ENCODE measurements around the gene C1QTNF9B.
"Not testable (repeated sequence)": the region's sequence is repeated elsewhere in the genome, so short reads cannot be mapped to it uniquely, and the experiment has no call there.

Gene C1QTNF9B

DNA sequence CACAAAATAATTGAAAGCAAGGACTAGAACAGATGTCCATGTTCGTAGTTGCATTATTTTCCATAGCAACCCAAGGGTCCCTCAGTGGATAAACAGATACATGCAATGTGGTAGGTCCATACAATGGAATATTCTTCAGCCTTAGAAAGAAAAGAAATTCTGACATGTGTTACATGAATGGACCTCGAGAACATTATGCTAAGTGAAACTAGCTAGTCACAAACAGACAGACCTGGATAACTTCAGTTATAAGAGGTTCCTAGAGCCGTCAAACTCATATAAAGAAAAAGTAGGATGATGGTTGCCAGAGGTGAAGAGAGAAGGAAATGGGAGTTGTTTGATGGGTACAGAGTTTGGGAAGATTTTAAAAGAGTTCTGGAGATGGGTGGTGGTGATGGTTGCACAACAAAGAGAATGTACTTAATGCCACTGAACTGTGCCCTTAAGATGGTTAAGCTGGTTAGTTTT lies at the start of gene C1QTNF9B:
C1QTNF9B (minus strand) TSS at position 51 of the 468 bp plus-strand sequence.
- DNase-seq = not testable (repeated sequence)

DNA sequence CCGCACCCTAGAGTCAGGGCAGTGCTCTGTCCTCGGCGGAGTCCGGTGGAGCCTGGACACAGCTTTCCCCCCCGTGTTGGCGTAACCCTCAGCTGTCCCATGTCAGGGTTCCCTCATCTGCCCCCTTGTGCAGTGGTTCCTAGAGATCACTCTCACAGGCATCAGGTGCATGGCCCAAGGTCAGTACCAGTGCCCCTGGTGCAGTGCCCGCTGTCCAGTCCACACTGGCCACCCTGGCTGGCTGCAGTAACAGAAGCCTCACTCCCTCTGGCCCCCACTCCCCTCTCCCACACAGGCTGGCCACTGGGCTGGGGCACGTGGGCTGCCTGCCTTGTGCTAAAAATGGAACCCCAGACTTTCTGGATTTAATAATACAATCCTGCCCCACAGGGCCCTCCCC lies 49.6 kb upstream of the C1QTNF9B start:
- no peak for DNase-seq

DNA sequence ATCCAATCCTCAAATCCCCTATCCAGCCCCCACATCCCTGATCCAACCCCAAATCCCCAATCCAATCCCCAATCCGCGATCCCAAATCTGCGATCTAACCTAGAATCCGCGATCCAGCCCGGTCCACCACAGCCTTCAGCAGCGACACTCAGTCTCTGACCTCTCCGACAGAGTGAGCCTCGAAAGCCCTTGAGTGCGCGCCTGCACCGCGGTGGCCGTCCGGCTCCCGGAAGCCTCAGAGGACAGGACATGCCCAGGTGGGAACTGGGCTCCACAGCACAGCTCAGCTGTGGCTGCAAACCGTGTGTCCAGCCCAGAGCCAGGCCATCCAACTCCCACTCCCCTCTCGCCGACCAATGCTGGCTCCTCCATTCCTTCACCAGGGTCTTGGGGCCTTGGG lies 48.8 kb upstream of the C1QTNF9B start:
- DNase-seq = no peak

DNA sequence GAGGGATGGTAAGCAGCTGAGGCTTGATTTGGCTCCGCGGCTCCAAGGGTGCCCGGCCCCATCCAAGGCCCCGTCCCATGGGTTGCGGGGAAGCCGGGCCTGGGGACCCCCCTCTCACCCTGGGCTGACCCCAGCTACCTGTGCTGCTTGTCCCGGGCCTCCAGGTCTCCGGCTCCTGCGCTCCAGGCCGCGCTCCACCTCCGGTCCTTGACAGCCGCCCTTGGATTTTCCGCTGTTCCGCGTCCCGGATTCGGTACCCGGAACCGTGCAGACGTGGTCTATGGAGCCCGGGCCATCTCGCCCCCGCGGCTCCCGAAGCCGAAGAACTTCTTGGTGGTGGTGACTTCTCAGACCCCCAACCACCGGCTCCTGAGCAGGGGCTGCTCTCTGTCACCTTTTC lies 48.3 kb upstream of the C1QTNF9B start:
- no peak for DNase-seq

DNA sequence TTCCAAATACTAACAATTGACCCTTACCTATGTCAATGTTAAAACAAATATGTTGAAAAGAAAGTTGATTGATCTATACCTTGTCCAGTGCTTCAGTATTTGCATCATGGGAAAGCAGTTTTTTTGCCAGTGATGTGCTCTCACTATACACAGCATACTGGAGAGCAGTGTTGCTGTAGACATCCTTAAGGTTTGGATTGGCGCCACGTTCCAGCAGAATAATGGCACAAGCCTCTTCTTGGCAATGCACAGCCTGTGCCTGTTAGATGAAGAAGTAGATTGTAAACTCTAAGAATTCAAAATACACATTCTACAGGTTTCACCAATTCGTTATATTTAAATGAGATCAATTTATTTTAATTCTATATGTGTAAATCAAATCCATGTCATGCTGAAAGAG lies 43.9 kb upstream of the C1QTNF9B start:
- DNase-seq = no peak

DNA sequence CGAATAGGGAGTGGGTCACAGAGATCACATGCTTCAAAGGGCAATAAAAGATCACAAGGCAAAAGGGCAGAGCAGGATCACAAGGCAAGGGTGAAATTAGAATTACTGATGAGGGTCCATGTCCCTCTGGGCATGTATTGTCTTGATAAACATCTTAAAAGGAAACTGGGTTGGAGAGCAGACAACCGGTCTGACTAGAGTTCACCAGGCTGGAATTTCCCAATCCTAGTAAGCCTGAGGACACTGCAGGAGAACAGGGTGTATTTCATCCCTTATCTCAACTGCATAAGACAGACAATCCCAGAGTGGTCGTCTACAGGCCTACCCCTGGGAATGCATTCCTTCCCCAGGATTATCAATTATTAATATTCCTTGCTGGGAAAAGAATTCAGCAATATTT lies 42.4 kb upstream of the C1QTNF9B start:
- DNase-seq = not testable (repeated sequence)

DNA sequence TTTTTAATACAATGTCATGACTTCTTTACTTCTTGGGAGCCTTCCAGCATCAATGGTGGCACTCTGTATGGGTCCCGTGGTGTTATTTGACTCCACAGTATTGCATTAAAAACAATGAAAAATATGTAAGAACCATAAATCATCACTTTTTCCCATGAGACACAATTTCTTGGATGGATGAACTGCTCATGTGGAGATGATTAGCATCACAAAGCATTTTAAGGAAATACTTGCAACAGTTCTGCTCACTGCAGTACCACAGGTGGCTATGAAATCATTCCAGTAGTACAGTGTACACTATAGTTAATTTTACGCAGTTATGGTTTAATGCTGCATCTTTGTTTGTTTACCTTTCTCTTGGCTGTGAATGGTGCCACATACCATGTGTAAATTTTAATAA lies 37.2 kb upstream of the C1QTNF9B start:
- DNase-seq = no peak

DNA sequence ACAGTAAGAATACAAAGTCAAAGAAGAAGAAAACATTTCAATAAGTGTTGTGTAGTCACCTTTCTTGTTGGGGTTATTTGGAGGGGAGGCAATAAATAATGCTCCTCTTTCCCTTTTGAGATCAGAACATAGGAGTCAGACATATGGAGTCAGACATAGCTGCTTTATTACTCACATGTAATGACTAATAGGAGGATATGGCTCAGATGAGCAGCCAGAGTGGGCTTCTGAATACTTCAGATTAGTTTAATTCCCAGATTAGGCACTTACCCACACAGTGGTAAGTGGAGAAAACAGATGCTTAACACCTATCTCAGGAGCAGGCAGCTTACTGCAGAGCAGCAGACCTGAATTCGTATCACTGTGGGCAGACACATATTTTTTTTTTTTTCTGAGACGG lies 31.7 kb upstream of the C1QTNF9B start:
- DNase-seq = no peak

DNA sequence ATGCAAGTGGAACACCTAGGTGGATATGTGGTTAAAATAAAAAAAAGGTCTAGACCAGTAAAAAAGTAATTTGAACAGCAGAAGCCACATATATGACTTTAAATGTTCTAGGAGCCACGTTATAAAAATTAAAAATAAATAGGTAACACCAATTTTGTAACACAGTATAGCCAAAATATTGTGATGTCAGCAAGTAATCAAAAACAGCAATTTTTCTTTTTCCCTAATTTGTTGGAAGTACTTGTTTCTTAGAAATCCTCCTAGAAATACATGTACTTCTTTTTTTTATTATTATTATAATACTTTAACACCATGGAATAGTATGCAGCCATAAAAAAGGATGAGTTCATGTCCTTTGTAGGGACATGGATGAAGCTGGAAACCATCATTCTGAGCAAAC lies 25.7 kb upstream of the C1QTNF9B start:
- no peak for DNase-seq

DNA sequence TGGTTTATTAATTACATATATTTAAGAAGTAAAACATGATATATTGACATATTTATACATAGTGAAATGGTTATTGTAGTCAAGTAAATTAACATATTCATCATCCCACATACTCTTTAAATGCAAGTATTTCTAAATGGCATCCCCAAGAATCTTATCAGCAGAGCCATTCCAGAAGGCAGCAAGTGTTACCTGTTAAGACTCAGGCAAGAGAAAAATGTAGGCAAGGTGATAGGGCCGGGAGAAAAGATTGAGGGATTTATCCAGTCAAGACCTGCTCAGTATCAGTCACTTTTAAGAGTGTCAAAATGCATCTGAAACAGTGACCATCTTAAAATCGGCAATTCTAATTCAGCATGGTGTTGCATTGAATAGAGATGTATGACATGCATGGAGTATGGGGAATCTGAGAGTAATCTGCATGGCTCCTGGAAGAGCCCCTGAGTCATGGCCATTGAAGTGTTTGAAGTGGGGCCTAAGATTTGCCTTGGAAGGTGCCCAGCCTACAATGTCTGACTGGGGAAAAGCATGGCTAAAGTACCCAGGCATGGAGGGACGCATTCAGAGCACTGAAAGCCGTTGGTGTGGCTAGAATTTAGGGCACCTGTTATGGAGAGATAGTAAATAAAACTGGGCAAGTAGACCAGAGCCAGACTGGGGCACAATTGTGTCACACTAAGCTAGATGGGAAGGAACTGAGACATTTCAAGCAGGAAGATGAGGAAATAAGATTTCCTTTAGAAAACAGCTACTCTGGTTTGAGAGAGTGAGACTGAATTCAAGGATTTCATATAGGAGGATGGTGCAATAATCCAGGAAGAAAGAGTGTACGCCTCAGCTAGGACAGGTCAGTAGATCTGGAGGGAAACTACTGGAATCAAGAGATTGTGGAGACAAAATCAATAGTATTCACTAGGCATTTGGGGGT lies 25.0 kb upstream of the C1QTNF9B start:
- no peak for DNase-seq

DNA sequence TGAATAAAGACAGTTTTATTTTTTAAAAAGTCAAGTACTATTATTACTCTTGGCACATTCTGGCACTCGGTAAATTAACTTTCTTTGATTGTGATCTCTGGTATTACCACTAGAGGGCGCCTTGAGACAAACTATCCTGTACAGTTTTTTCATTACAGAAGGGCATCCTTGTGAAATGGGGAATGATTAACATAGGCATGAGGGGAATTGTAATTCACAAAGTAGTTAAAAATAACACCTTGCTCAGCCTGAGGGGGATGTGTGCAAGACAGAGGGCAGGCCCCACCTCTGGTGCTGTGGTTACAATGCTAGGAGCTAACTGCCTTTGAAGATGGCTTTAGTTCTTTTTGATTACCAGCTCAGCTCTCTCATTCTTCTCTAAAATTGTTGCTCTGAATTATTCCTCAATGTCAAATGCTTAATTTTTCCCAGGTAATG lies 24.2 kb upstream of the C1QTNF9B start:
- no peak for DNase-seq

DNA sequence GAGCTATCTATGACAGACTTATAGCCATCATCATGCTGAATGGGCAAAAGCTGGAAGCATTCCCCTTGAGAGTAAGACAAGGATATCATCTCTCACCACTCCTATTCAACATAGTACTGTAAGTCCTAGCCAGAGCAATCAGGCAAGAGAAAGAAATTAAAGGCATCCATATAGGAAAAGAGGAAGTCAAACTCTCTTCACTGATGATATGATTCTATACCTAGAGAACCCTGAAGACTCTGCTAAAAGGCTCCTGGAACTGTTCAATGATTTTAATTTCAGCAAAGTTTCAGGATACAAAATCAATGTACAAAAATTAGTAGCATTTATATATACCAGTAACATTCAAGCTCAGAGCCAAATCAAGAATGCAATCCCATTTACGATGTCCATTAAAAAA lies 21.7 kb upstream of the C1QTNF9B start:
- DNase-seq = no peak

DNA sequence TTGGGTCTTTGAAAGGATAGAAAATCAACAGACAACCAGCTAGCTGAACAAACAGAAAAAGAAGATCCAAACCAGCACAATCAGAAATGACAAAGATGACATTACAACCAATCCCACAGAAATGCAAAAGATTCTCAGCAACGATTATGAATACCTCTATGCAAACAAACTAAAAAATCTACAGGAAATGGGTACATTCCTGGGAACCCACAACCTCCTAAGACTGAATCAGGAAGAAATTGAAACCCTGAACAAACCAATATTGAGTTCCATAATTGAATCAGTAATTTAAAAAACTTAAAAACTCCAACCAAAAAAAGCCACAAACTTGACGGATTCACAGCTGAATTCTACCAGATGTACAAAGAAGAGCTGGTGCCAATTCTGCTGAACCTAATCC lies 20.9 kb upstream of the C1QTNF9B start:
- DNase-seq = no peak

DNA sequence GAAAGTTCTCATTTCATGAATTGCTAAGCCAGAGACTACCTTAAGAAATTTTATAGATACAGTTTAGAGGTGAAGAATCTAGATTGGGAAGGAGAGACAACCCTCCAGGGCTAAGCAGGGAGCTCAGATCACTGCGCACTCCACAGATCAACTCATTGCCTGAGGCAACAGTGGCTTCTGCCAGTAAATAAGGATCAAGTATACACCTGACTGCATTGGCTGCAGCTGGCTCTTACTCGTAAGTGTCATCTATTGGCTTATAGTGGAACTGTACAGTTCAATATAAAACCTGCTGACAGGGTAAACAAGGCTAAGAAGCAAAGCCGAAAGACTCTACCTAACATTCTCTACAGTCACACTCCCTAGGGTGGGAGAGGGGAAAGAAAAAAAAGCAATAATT lies 18.0 kb upstream of the C1QTNF9B start:
- DNase-seq = no peak

DNA sequence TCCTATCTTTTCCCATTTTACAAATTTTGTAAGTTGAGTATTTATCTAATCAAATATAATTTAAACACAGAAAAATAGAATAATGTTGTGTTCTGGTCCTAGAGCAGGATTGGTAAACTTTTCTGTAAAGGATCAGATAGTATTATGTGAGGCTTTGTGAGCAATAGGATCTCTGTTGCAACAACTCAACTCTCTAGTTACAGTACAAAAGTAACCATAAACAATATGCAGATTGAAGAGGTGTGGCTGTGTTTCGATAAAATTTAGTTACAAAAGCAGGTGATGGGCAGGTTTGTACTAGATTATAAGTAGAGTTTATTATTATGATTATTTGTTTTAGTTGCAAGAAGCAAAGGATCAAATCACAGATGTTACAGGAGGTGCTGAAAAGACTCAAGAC lies 15.2 kb upstream of the C1QTNF9B start:
- no peak for DNase-seq

DNA sequence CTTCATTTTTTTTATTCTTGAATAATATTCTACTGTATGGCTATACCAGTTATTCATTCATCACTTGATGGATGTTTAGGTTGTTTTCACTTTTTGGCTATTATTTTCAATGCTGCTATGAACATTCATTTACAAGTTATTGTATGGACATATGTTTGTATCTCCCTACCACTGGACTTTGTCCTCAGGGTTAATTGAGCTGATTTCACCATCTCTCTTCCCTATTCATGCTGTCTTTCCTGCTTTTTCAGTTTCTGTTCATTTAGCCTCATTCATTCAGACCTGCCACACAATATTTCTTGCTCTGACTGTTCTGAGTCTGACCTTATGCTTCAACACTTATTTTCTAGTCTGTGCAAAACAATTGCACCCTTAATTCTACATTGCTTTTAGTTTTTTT lies 12.3 kb upstream of the C1QTNF9B start:
- DNase-seq = no peak

DNA sequence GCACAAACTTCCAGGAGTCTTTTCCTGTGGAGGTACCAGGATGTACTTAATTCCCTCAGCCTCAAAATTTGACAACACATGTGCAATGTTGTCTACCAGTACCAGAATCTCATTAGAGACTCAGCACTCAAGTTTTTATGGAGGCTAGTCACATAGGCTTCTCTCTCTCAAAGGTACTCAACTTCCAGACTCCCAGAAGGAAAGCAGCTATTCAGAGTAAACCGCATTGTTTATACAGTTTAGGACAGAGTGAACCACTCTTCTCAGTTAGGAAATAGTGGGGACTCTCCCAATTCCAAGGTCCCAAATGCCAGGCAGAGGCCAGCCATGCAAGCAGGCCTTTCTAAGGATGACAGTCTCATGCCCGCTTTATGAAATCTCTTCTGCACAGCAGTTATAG lies 8.5 kb upstream of the C1QTNF9B start:
- DNase-seq = no peak

DNA sequence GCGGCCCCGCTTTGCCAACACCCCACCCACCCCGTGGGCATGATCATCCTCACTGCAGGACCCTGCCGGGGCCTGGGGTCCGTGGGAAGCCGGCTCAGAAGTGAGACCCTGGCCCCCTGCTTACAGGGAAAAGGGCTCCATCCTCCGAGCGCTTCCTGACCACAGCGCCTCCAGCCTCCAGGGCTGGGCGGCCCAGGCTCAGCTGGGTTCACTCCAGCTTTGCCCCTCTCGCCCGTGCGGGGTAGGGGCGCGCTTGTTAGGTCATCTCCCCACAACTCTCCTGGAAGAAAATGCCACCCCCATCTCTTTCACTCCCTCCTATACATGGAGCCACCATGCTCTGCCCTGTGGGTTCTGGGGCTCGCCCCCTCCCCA lies 6.6 kb upstream of the C1QTNF9B start:
- DNase-seq = no peak

DNA sequence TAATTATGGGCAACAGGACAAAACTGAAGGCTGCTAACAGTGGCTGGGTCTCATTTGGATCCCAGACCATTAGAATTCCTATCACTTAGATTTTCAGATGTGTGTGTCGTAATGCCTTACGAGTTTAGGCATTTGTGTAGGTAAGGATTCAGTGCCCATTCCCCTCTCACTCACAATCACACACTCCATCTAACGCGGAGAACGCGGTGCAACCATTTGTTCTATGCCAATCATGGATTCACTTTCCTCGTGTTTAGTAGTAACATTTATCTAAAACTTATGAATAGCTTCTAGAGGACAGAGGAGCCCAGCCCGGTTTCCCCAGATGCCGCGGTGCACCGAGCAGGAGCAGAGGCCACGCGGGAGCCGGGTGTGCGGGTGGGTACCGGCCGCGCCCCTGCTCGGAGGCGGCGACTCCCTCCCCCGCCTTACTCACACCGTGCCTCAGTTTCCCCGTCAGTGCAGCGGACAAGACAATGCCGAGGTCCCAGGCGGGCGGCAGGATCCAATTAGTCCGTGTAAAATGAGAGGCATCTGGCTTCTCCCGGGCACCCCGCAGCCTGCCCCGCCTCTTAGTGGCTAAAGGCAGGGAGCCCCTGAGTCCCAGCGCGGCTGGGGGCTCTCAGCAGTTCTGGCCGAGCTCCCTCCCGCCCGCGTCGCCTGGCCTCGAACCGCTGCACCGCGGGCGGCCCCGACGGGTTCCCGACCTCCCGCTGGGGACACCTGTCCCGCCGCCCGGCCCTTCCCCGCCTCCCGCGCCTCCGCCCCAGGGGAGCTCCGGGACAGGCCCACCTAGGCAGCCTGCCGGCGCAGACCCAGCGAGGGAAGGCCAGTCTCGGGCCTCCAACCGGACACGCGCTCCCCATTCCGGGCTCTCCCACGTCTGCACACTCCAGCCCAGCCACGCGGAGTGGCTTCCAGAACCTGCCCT lies 5.9 kb upstream of the C1QTNF9B start:
- DNase-seq = no peak

DNA sequence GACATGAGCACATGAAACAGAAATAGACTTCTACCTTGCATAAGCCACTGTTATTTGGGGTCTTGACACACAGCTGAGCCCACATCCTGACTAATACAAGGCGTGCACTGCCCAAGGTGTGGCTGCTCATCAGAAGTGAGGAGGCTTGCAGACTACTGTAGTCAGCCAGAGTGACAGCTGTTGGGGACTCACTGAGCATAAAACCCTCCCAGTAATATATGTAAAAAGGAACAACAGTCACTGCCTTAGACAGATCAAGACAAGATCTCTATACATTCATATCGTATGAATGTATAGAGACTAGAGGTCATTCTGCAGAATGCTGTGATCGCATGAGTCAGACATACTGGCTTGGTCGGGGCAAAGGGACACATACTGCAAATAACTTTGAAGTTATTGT lies 4.1 kb upstream of the C1QTNF9B start:
- no peak for DNase-seq

DNA sequence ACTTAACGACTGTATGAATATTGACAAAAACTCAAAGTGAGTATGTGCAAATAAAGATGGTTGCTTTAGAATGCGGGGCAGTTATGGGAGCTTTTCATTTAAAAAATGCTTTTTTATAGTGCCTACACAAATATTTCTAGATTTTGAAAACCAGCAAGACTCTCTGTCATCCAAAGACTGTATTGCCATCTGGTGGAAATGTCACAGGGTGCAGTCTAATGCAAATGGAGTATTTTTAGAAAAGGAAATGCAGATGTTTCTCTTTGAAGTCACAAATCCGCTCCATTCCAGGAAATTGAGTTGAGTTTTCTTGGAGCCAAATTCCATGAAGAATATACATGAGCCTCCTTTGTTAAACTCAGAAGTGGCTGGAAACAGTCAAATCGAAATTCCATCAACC lies 2.3 kb upstream of the C1QTNF9B start:
- DNase-seq = no peak

DNA sequence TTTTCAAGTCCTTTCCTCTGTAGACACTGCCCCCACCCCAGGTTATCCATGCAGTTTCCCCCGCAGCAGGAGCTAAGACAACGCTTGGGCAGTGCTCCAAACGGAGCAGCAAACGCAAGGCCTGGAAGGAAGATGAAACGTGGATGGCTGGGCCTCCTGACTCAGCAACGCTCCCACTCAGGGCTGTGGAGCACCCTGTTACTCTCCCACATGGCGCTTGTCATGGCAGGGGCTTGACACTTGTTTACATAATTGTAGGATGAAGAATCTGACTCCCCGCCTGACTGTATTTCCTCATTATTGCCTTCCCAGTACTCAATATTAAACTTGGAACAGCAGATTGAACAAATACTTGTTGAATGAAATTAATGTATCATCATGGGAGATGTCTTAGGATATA lies 799 bp upstream of the C1QTNF9B start:
- no peak for DNase-seq

DNA sequence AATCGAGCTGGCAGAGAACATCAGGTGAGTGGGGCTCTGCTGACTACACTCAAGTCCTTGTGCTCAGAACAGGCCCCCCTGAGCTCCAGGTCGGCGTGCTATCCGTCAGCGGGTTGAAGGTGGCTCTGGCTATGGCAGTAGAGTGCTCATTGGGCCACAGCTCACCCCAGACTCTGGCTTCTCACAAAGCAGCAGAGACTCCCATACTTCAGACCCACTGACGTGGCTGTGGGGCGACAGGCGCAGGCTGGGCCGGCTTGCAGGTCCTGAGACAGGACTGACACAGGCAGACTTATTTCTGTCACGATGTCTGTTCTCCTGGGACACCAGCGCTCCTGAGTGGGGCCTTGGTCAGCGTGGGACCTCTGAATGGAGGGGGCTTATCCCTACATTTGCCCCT lies 2.6 kb downstream of the C1QTNF9B start:
- DNase-seq = not testable (repeated sequence)

DNA sequence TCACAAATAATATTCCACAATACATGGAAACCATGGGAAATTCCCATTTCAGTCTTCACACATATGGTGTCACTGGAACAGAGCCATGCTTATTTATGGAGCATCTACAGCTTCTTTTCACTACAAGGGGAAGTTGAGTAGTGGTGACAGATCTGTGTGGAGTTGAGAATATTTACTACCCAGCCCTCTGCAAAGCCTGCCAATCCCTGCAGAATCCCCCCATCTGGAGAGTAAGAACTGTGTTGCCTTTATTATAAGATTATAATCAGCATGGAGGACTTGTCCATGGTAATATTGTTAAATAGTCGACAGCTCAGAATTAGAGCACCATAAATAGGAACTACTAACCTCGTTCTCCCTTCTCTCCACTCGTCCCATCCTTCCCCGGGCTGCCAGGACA lies 3.5 kb downstream of the C1QTNF9B start:
- not testable (repeated sequence) for DNase-seq
